T-helper 2 cell treated with Interferon-gamma antibody and Interleukin-4, amounts not matched to agents 100 ng/mL and 5 ng/mL, for 36 hours (primary cell): ENCODE measurements around the gene MBOAT2. TPM values are rescaled to one million over a fixed set of nuclear protein-coding genes. Genes with fewer than 3 reads are reported as not detected.

ENCODE experiments used
- intact Hi-C: fragments of 100-400 bp; cut with micrococcal nuclease; formaldehyde crosslinking; loops from one replicate; pipeline ENCODE4 v1.15.1; 2023
- total RNA-seq: library from RNA; stranded (reverse); gene quantifications from 2 replicates; pipeline ENCODE4 v1.2.3, GENCODE V29; 2022

The MBOAT2 gene
- total RNA-seq, 1 donor from 2014 or later, result 6.7 TPM

GRCh38 chr2:8827729-8828128 lies 175.8 kb downstream of the MBOAT2 start:
- intact Hi-C loops, result no loop called here

- intact Hi-C loops, result no loop called here
These were observed 181.3 kb downstream of the MBOAT2 start for GRCh38 chr2:8822218-8822617.

- intact Hi-C loops, result no loop called here
These were observed 181.9 kb downstream of the MBOAT2 start for GRCh38 chr2:8821276-8822217.

- intact Hi-C loops, result no loop called here
These were observed 183.5 kb downstream of the MBOAT2 start for GRCh38 chr2:8819948-8820347.

- intact Hi-C loops, result no loop called here
These were observed 184.3 kb downstream of the MBOAT2 start for GRCh38 chr2:8819194-8819593.

GRCh38 chr2:8817221-8817620 lies 186.3 kb downstream of the MBOAT2 start:
- intact Hi-C loops, result no loop called here

GRCh38 chr2:8806885-8807704 lies 196.4 kb downstream of the MBOAT2 start:
- intact Hi-C loops, result no loop called here

- intact Hi-C loops, result no loop called here
These were observed 197.9 kb downstream of the MBOAT2 start for GRCh38 chr2:8805278-8806210.

- intact Hi-C loops, result no loop called here
These were observed 199.7 kb downstream of the MBOAT2 start for GRCh38 chr2:8803658-8804379.

- intact Hi-C loops, result no loop called here
These were observed 200.7 kb downstream of the MBOAT2 start for GRCh38 chr2:8802741-8803140.

Other genes starting within 250 kb of the MBOAT2 start
- gene KIDINS220, start 166.1 kb downstream of the MBOAT2 start, total RNA-seq, result 31.1 and 31.3 TPM in 2 replicates
- 0.23 and 0.48 TPM in 2 replicates for gene ASAP2, start 203.1 kb upstream of the MBOAT2 start, total RNA-seq